Measurements from ENCODE around the gene C4BPB. TPM values are rescaled to one million over a fixed set of nuclear protein-coding genes. Genes with fewer than 3 reads are reported as not detected.

The C4BPB gene
- total RNA-seq, 1 donor, result not detected

DNA sequence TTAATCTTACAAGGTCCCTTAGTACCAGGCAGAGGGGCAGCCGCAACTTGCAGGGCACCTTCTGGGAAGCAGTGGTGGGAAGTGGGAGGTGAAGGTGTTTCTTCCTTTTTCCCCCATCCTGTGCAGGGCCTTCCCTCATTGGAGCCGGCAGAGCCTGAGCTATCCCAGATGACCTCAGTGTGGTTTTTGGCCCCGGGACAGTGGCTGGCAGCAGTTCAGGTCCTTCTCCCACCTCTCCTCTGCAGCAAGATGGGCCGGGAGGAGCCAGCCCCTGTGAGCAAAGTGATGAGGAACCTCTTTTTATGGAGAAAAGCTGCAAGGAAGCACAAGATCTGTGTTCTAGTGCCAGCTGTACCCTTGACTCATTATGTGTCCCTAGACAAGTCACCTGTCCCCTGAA is 28.8 kb upstream of the C4BPB start:
- Histone ChIP-seq H3K4me3 (ENCODE audit: insufficient read depth, low read length) (no peak overlapping the region), H3K4me2 (ENCODE audit: insufficient read depth, low read length) (no peak overlapping the region), H3K36me3 (ENCODE audit: insufficient read depth, low read length) (no peaks in the 10 kb centered on the region), H2AFZ (ENCODE audit: low read length) (no peak overlapping the region), H3K9me3 (ENCODE audit: low read depth, low read length) (no peaks in the 10 kb centered on the region), H3K27me3 (ENCODE audit: insufficient read depth, low read length) (no peaks in the 10 kb centered on the region), H3K4me1 (ENCODE audit: insufficient read depth, low read length) (no peaks in the 10 kb centered on the region), H3K79me2 (ENCODE audit: insufficient read depth, low read length) (no peaks in the 10 kb centered on the region), H3K27ac (ENCODE audit: low read depth, low read length) (no peak overlapping the region), H4K20me1 (ENCODE audit: insufficient read depth, low read length) (no peaks in the 10 kb centered on the region)
- TF ChIP-seq, protein P1, sequence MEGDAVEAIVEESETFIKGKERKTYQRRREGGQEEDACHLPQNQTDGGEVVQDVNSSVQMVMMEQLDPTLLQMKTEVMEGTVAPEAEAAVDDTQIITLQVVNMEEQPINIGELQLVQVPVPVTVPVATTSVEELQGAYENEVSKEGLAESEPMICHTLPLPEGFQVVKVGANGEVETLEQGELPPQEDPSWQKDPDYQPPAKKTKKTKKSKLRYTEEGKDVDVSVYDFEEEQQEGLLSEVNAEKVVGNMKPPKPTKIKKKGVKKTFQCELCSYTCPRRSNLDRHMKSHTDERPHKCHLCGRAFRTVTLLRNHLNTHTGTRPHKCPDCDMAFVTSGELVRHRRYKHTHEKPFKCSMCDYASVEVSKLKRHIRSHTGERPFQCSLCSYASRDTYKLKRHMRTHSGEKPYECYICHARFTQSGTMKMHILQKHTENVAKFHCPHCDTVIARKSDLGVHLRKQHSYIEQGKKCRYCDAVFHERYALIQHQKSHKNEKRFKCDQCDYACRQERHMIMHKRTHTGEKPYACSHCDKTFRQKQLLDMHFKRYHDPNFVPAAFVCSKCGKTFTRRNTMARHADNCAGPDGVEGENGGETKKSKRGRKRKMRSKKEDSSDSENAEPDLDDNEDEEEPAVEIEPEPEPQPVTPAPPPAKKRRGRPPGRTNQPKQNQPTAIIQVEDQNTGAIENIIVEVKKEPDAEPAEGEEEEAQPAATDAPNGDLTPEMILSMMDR (IDR thresholded peaks at IDR 0.05; ENCODE audit: extremely low read depth, low read depth, low read length), result no peak
- no peak for DNase-seq (ENCODE audit: insufficient read length, low spot score, missing footprints)

DNA sequence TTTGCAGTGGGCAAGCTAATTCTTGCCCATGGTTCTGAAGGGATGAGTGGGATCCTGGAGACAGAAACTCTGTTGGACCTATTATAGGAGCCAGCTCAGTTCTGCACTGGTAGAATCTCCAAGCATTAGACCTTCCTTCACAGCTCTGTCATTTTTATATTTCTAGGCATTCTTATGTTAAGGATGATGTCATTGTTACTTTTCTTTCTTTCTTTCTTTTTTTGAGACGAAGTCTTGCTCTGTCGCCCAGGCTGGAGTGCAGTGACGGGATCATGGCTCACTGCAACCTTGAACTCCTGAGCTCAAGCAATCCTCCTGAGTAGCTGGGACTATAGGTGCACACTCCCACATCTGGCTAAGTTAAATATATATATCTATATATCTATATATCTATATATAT is 28.1 kb upstream of the C4BPB start:
- Histone ChIP-seq H3K4me2 (ENCODE audit: insufficient read depth, low read length) (no peak overlapping the region), H3K4me3 (ENCODE audit: insufficient read depth, low read length) (no peak overlapping the region), H4K20me1 (ENCODE audit: insufficient read depth, low read length) (no peaks in the 10 kb centered on the region), H3K27me3 (ENCODE audit: insufficient read depth, low read length) (no peaks in the 10 kb centered on the region), H3K36me3 (ENCODE audit: insufficient read depth, low read length) (no peaks in the 10 kb centered on the region), H3K4me1 (ENCODE audit: insufficient read depth, low read length) (no peaks in the 10 kb centered on the region), H3K27ac (ENCODE audit: low read depth, low read length) (no peak overlapping the region), H3K9me3 (ENCODE audit: low read depth, low read length) (no peaks in the 10 kb centered on the region), H2AFZ (ENCODE audit: low read length) (no peak overlapping the region), H3K79me2 (ENCODE audit: insufficient read depth, low read length) (no peaks in the 10 kb centered on the region)
- no peak for DNase-seq (ENCODE audit: insufficient read length, low spot score, missing footprints)
- TF ChIP-seq, protein P1 (IDR thresholded peaks at IDR 0.05; ENCODE audit: extremely low read depth, low read depth, low read length), result no peak

DNA sequence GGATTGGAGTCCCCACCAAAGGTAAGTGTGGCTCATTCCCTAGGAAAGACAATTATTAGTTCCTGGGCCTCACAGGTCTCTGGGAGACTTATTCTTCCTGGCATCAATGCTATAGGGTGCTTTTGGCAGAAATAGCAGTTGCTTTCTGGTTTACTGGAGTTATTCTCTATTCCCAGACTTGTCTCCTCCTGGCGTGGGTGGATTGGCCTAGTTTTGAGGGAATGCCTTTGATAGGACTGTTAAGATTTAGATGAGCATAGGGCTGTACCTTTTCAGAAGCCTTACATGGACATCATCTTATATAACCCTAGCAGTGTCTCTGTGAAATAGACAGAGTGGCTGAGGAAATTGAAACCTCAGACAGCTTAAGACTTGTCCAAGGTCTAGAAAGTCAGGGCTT is 26.6 kb upstream of the C4BPB start:
- Histone ChIP-seq H2AFZ (ENCODE audit: low read length) (no peak overlapping the region), H3K36me3 (ENCODE audit: insufficient read depth, low read length) (no peaks in the 10 kb centered on the region), H3K4me2 (ENCODE audit: insufficient read depth, low read length) (no peak overlapping the region), H4K20me1 (ENCODE audit: insufficient read depth, low read length) (no peaks in the 10 kb centered on the region), H3K4me1 (ENCODE audit: insufficient read depth, low read length) (no peaks in the 10 kb centered on the region), H3K4me3 (ENCODE audit: insufficient read depth, low read length) (no peak overlapping the region), H3K27me3 (ENCODE audit: insufficient read depth, low read length) (no peaks in the 10 kb centered on the region), H3K9me3 (ENCODE audit: low read depth, low read length) (no peaks in the 10 kb centered on the region), H3K79me2 (ENCODE audit: insufficient read depth, low read length) (no peaks in the 10 kb centered on the region), H3K27ac (ENCODE audit: low read depth, low read length) (no peak overlapping the region)
- no peak for DNase-seq (ENCODE audit: insufficient read length, low spot score, missing footprints)
- TF ChIP-seq, protein P1 (IDR thresholded peaks at IDR 0.05; ENCODE audit: extremely low read depth, low read depth, low read length), result no peak

DNA sequence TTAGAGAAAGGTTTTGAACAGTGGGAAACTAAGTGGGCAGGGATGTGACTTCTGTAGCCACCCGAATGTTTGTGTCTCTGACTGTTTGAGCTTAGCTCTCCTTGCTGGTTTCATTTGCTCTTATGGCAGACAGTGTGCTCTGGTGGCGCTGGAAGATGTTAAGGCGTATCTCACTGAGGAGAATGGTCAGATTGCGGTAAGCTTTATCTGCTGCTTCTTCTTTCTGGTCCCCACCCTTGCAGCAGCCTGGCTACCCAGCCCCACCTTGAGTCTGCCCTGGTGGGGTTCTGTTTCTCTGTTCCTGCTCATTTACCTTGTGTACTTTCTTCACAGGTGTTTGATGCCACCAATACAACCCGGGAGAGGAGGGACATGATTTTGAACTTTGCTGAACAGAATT is 25.6 kb upstream of the C4BPB start:
- Histone ChIP-seq H2AFZ (ENCODE audit: low read length) (no peak overlapping the region), H3K4me3 (ENCODE audit: insufficient read depth, low read length) (no peak overlapping the region), H3K27ac (ENCODE audit: low read depth, low read length) (no peak overlapping the region), H4K20me1 (ENCODE audit: insufficient read depth, low read length) (no peaks in the 10 kb centered on the region), H3K9me3 (ENCODE audit: low read depth, low read length) (no peaks in the 10 kb centered on the region), H3K79me2 (ENCODE audit: insufficient read depth, low read length) (no peaks in the 10 kb centered on the region), H3K4me1 (ENCODE audit: insufficient read depth, low read length) (no peaks in the 10 kb centered on the region), H3K27me3 (ENCODE audit: insufficient read depth, low read length) (no peaks in the 10 kb centered on the region), H3K36me3 (ENCODE audit: insufficient read depth, low read length) (no peaks in the 10 kb centered on the region), H3K4me2 (ENCODE audit: insufficient read depth, low read length) (no peak overlapping the region)
- DNase-seq (ENCODE audit: insufficient read length, low spot score, missing footprints), result no peak
- TF ChIP-seq, protein P1 (IDR thresholded peaks at IDR 0.05; ENCODE audit: extremely low read depth, low read depth, low read length), result no peak
